SH-SY5Y (cell line): ENCODE results near the gene MAN2B2.

Source experiments
- GATA2 ChIP-seq: IDR thresholded peaks from 2 replicates; pipeline ENCODE4 v1.6.1; 2011; ENCODE audit warnings: mild to moderate bottlenecking, low read depth, low read length
- GATA3 ChIP-seq: IDR thresholded peaks from 2 replicates; pipeline ENCODE4 v1.6.1; 2011; ENCODE audit warnings: low read depth, mild to moderate bottlenecking, low read length, moderate library complexity

- TF ChIP-seq GATA2 (no peak), GATA3 (no peak)
Measured at GRCh38 chr4:6657242-6658208, 82.5 kb downstream of the MAN2B2 start.
